Hepatocyte (in vitro differentiated cells): ENCODE measurements around the gene ATXN10. TPM values are rescaled to one million over a fixed set of nuclear protein-coding genes. Genes with fewer than 3 reads are reported as not detected.
A peak's percentile ranks its signal among the peaks of the same experiment; 100 is the strongest.

Source experiments
- DNase-seq: peaks from one replicate; pipeline ENCODE4 v3.0.0-alpha.2; 2016; ENCODE audit warnings: low spot score
- H2AFZ ChIP-seq: fragments of 200-600 bp; sonication (generic); 2 replicates; pipeline ENCODE4 v1.6.0; 2016; ENCODE audit warnings: antibody characterized with exemption, mild to moderate bottlenecking
- H3K27ac ChIP-seq: fragments of 200-600 bp; sonication (generic); 2 replicates; pipeline ENCODE4 v1.5.1; 2016; ENCODE audit warnings: mild to moderate bottlenecking
- H3K27me3 ChIP-seq: fragments of 200-600 bp; sonication (generic); 2 replicates; pipeline ENCODE4 v1.6.1; 2016
- H3K36me3 ChIP-seq: fragments of 200-600 bp; sonication (generic); replicated peaks from 2 replicates; pipeline ENCODE4 v1.5.1; 2016; ENCODE audit warnings: low read depth; ENCODE audit not compliant: insufficient read depth
- H3K4me1 ChIP-seq: fragments of 200-600 bp; sonication (generic); 2 replicates; pipeline ENCODE4 v1.5.1; 2016; ENCODE audit warnings: mild to moderate bottlenecking, moderate library complexity; ENCODE audit not compliant: insufficient read depth
- H3K4me2 ChIP-seq: fragments of 200-600 bp; sonication (generic); 2 replicates; pipeline ENCODE4 v1.6.0; 2016
- H3K4me3 ChIP-seq: fragments of 200-600 bp; sonication (generic); 2 replicates; pipeline ENCODE4 v1.5.1; 2016; ENCODE audit warnings: mild to moderate bottlenecking
- H3K79me2 ChIP-seq: fragments of 200-600 bp; sonication (generic); 2 replicates; pipeline ENCODE4 v1.6.0; 2017; ENCODE audit warnings: mild to moderate bottlenecking
- H3K9me2 ChIP-seq: fragments of 200-600 bp; sonication (generic); replicated peaks from 2 replicates; pipeline ENCODE4 v1.6.0; 2017; ENCODE audit warnings: mild to moderate bottlenecking; ENCODE audit not compliant: insufficient read depth
- H3K9me3 ChIP-seq: fragments of 200-600 bp; sonication (generic); 2 replicates; pipeline ENCODE4 v1.5.1; 2016; ENCODE audit warnings: low read depth, mild to moderate bottlenecking
- H4K20me1 ChIP-seq: fragments of 200-600 bp; sonication (generic); 2 replicates; pipeline ENCODE4 v1.6.0; 2016; ENCODE audit warnings: mild to moderate bottlenecking; ENCODE audit not compliant: insufficient read depth, poor library complexity, severe bottlenecking
- CTCF ChIP-seq: fragments of 200-600 bp; sonication (generic); IDR thresholded peaks from 2 replicates; pipeline ENCODE4 v1.5.1; 2016; ENCODE audit warnings: antibody characterized with exemption, mild to moderate bottlenecking; ENCODE audit not compliant: poor library complexity
- EZH2 ChIP-seq: fragments of 200-600 bp; sonication (generic); IDR thresholded peaks from 2 replicates; pipeline ENCODE4 v1.6.1; 2016; ENCODE audit warnings: antibody characterized with exemption, mild to moderate bottlenecking, borderline replicate concordance
- EZH2phosphoT487 ChIP-seq: fragments of 200-600 bp; sonication (generic); IDR thresholded peaks from one replicate; pipeline ENCODE4 v1.6.1; 2018; ENCODE audit warnings: antibody characterized with exemption, mild to moderate bottlenecking, low read depth, moderate library complexity; ENCODE audit not compliant: unreplicated experiment, severe bottlenecking
- WGBS: methylation state at CpG from one replicate; pipeline ENCODE4 v1.1.6; 2016; ENCODE audit warnings: low lambda C conversion rate; ENCODE audit errors: missing lambda C conversion rate; 5-methylcytosine and 5-hydroxymethylcytosine counted together
- polyA plus RNA-seq: library from polyadenylated mRNA; unstranded; fragments of >200 nt; fragmentation: Nextera tagmentation; extraction: Ambion mirVana; gene quantifications from 2 replicates; pipeline ENCODE4 v1.2.1, GENCODE V29; 2016
- total RNA-seq: library from RNA; depleted of rRNA; stranded (reverse); fragments of >200 nt; gene quantifications from 2 replicates; pipeline ENCODE4 v1.2.3, GENCODE V29; 2014

ATXN10 gene
- total and polyA plus RNA-seq, 2 experiments from 2014 or later: 141 to 186 TPM

GRCh38 chr22:45686004-45686403, 14.4 kb downstream of the ATXN10 start:
- WGBS: 56% methylated on average over 2 of the region's 2 CpGs
- peak overlapping the region; percentile 9 for H3K27ac ChIP-seq
- H2AFZ ChIP-seq: no peak overlapping the region
- no peaks in the 10 kb centered on the region for H3K9me3 ChIP-seq
- H3K79me2 ChIP-seq: peaks cover 93% of the 10 kb centered on the region
- DNase-seq: peak; percentile 28
- H4K20me1 ChIP-seq: peaks cover 81% of the 10 kb centered on the region
- no peak overlapping the region for H3K4me2 ChIP-seq
- H3K36me3 ChIP-seq: no peaks in the 10 kb centered on the region
- no peak overlapping the region for H3K4me3 ChIP-seq
- no peaks in the 10 kb centered on the region for H3K9me2 ChIP-seq
- H3K27me3 ChIP-seq: no peaks in the 10 kb centered on the region
- peaks cover 34% of the 10 kb centered on the region for H3K4me1 ChIP-seq
- TF ChIP-seq EZH2: no peak
- no peak for TF ChIP-seq CTCF
- TF ChIP-seq EZH2phosphoT487: no peak

DNA sequence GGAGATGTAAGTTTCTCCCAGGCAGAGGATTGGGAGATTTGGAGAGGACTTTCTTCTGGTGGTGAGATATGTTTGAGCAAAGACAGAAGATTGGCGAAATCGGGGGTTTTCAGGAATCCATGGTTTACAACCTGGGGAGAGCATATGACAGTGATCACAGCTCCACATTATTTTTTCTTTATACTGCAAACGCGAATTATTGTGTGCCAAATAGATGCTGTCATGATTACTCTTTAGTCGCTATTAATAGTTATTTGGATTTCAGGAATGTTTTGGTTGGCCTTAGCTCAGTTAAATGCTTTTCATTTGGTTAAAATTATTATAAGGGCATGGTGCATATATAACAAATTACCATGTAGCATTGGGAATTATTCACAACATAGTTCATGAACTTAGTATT, 15.2 kb downstream of the ATXN10 start:
- peaks cover 93% of the 10 kb centered on the region for H3K79me2 ChIP-seq
- no peaks in the 10 kb centered on the region for H3K36me3 ChIP-seq
- no peak overlapping the region for H2AFZ ChIP-seq
- no peak for TF ChIP-seq EZH2phosphoT487
- no peak overlapping the region for H3K4me2 ChIP-seq
- no peak overlapping the region for H3K4me3 ChIP-seq
- peaks cover 73% of the 10 kb centered on the region for H4K20me1 ChIP-seq
- no peaks in the 10 kb centered on the region for H3K9me3 ChIP-seq
- peak overlapping the region; percentile 9 for H3K27ac ChIP-seq
- H3K4me1 ChIP-seq: peaks cover 34% of the 10 kb centered on the region
- no peak for DNase-seq
- WGBS: 86% methylated on average over 5 of the region's 5 CpGs
- no peaks in the 10 kb centered on the region for H3K27me3 ChIP-seq
- no peaks in the 10 kb centered on the region for H3K9me2 ChIP-seq

- H3K36me3 ChIP-seq: no peaks in the 10 kb centered on the region
- H3K27ac ChIP-seq: peak overlapping the region; percentile 61
- H3K9me3 ChIP-seq: no peaks in the 10 kb centered on the region
- TF ChIP-seq CTCF: no peak
- no peak for TF ChIP-seq EZH2phosphoT487
- TF ChIP-seq EZH2: no peak
- H4K20me1 ChIP-seq: peaks cover 57% of the 10 kb centered on the region
- WGBS: 46% methylated on average over 4 of the region's 4 CpGs
- H3K4me1 ChIP-seq: peaks cover 34% of the 10 kb centered on the region
- peak; percentile 68 for DNase-seq
- no peaks in the 10 kb centered on the region for H3K27me3 ChIP-seq
- peaks cover 87% of the 10 kb centered on the region for H3K79me2 ChIP-seq
- H3K9me2 ChIP-seq: no peaks in the 10 kb centered on the region
- no peak overlapping the region for H3K4me3 ChIP-seq
- H2AFZ ChIP-seq: no peak overlapping the region
- H3K4me2 ChIP-seq: peak overlapping the region; percentile 34
These were observed 17.0 kb downstream of the ATXN10 start for GRCh38 chr22:45688600-45689080.

GRCh38 chr22:45689211-45689610, 17.6 kb downstream of the ATXN10 start:
- Histone ChIP-seq H3K27ac (peak overlapping the region; percentile 61), H3K9me2 (no peaks in the 10 kb centered on the region), H3K4me3 (no peak overlapping the region), H3K27me3 (no peaks in the 10 kb centered on the region), H3K36me3 (no peaks in the 10 kb centered on the region), H3K9me3 (no peaks in the 10 kb centered on the region), H3K4me2 (peak overlapping the region; percentile 34), H3K4me1 (peaks cover 34% of the 10 kb centered on the region), H3K79me2 (peaks cover 87% of the 10 kb centered on the region), H4K20me1 (peaks cover 52% of the 10 kb centered on the region), H2AFZ (no peak overlapping the region)
- no peak for DNase-seq
- TF ChIP-seq EZH2: no peak
- WGBS: 93% methylated on average over 1 of the region's 1 CpG
